Measurements from ENCODE around the gene BGLAP.

The BGLAP gene

DNA sequence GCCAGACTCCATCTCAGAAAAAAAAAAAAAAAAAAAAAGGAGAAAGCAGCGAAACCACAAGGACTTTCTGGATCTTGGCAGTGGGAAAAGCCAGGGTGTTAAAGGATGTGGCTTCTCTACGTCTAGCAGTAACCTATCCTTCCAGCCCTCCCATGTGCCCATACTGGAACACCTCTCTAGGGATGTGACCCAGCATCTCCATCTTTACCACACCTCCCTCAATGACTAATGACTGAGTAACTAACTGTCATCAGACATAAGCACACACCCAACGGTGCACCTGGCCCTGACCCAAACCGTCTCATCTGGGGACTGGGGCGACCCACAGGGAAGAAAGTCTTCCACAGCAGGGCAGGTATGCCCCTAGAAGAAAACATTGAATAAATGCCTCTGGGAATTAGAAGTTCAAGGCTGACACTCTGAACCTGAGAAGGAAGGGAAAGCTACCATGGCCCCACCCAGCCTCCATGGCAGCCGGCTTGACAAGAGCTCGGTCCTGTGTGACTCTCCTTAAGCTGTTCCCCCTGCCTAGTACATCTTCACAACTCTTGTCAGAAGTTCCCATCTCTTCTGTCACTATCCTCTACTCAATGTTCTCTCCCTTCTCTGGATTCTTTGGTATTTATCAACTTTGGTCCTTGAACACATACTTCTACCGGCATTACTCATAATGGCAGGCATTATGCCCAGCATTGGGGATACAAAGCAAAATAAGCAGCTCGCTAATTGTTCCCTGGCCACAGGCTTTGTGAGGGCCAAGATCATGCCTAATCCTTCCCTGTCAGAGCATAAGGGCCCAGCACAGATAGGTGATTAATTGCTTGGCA is 20.7 kb downstream of the BGLAP start:
- H3K4me2 ChIP-seq (ENCODE audit: low read length), result no peak overlapping the region
- TF ChIP-seq, protein P1, sequence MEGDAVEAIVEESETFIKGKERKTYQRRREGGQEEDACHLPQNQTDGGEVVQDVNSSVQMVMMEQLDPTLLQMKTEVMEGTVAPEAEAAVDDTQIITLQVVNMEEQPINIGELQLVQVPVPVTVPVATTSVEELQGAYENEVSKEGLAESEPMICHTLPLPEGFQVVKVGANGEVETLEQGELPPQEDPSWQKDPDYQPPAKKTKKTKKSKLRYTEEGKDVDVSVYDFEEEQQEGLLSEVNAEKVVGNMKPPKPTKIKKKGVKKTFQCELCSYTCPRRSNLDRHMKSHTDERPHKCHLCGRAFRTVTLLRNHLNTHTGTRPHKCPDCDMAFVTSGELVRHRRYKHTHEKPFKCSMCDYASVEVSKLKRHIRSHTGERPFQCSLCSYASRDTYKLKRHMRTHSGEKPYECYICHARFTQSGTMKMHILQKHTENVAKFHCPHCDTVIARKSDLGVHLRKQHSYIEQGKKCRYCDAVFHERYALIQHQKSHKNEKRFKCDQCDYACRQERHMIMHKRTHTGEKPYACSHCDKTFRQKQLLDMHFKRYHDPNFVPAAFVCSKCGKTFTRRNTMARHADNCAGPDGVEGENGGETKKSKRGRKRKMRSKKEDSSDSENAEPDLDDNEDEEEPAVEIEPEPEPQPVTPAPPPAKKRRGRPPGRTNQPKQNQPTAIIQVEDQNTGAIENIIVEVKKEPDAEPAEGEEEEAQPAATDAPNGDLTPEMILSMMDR (IDR thresholded peaks at IDR 0.05; ENCODE audit: low read depth, low read length, poor library complexity, severe bottlenecking), result no peak
- TF ChIP-seq EZH2phosphoT487 (IDR thresholded peaks at IDR 0.05; ENCODE audit: borderline replicate concordance, low read length), result no peak
- no peak overlapping the region for H3K4me3 ChIP-seq (ENCODE audit: low read length)
- H3K9me3 ChIP-seq (ENCODE audit: control insufficient read depth, insufficient read depth, low read length), result no peaks in the 10 kb centered on the region
- H3K9me2 ChIP-seq (replicated peaks; ENCODE audit: control insufficient read depth, low read length), result no peaks in the 10 kb centered on the region
- H3F3A ChIP-seq (ENCODE audit: control insufficient read depth, insufficient read depth), result no peaks in the 10 kb centered on the region
- no peak overlapping the region for H3K27ac ChIP-seq (ENCODE audit: low read depth, low read length)
- H3K36me3 ChIP-seq (ENCODE audit: control insufficient read depth, low read length), result peaks cover 90% of the 10 kb centered on the region
- H3K79me2 ChIP-seq (ENCODE audit: control insufficient read depth, low read length), result no peaks in the 10 kb centered on the region
- H4K20me1 ChIP-seq (ENCODE audit: control insufficient read depth, insufficient read depth, low read depth, low read length), result no peaks in the 10 kb centered on the region
- H3K27me3 ChIP-seq (ENCODE audit: control insufficient read depth, low read length), result no peaks in the 10 kb centered on the region
- no peaks in the 10 kb centered on the region for H3K4me1 ChIP-seq (ENCODE audit: control insufficient read depth, low read length)

- Histone ChIP-seq H3K36me3 (ENCODE audit: control insufficient read depth, low read length) (peaks cover 90% of the 10 kb centered on the region), H3K27ac (ENCODE audit: low read depth, low read length) (no peak overlapping the region), H3K79me2 (ENCODE audit: control insufficient read depth, low read length) (no peaks in the 10 kb centered on the region), H3K9me3 (ENCODE audit: control insufficient read depth, insufficient read depth, low read length) (no peaks in the 10 kb centered on the region), H4K20me1 (ENCODE audit: control insufficient read depth, insufficient read depth, low read depth, low read length) (no peaks in the 10 kb centered on the region), H3K9me2 (replicated peaks; ENCODE audit: control insufficient read depth, low read length) (no peaks in the 10 kb centered on the region), H3K27me3 (ENCODE audit: control insufficient read depth, low read length) (no peaks in the 10 kb centered on the region), H3K4me2 (ENCODE audit: low read length) (no peak overlapping the region), H3K4me3 (ENCODE audit: low read length) (no peak overlapping the region), H3F3A (ENCODE audit: control insufficient read depth, insufficient read depth) (no peaks in the 10 kb centered on the region), H3K4me1 (ENCODE audit: control insufficient read depth, low read length) (no peaks in the 10 kb centered on the region)
- TF ChIP-seq EZH2phosphoT487 (IDR thresholded peaks at IDR 0.05; ENCODE audit: borderline replicate concordance, low read length), result no peak
- TF ChIP-seq, protein P1 (IDR thresholded peaks at IDR 0.05; ENCODE audit: low read depth, low read length, poor library complexity, severe bottlenecking), result no peak
Measured at GRCh38 chr1:156263288-156263655, 21.3 kb downstream of the BGLAP start.

DNA sequence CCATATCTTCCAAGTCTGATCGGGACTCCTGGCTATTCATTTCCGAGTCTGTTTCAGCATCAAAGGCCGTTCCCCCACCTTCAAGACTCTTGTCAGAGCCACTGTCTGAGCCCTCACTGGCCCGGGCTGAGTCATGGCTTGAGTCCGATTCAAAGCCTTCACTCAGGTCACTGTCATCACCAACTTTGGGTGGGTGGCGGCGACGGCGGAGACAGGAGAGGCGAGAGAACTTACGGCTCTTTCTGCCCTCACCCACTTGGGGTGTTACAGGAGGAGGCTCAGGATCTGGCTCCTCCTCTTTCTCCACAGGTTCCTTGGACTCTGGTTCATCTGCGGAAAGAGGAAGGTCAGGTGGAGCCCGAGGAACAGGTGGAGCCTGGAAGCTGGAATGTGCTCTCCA is 24.1 kb downstream of the BGLAP start:
- Histone ChIP-seq H3K9me3 (ENCODE audit: control insufficient read depth, insufficient read depth, low read length) (no peaks in the 10 kb centered on the region), H3K36me3 (ENCODE audit: control insufficient read depth, low read length) (peaks cover 82% of the 10 kb centered on the region), H3K4me3 (ENCODE audit: low read length) (no peak overlapping the region), H3K79me2 (ENCODE audit: control insufficient read depth, low read length) (no peaks in the 10 kb centered on the region), H3K9me2 (replicated peaks; ENCODE audit: control insufficient read depth, low read length) (no peaks in the 10 kb centered on the region), H3F3A (ENCODE audit: control insufficient read depth, insufficient read depth) (no peaks in the 10 kb centered on the region), H3K4me2 (ENCODE audit: low read length) (no peak overlapping the region), H3K27ac (ENCODE audit: low read depth, low read length) (no peak overlapping the region), H3K4me1 (ENCODE audit: control insufficient read depth, low read length) (no peaks in the 10 kb centered on the region), H4K20me1 (ENCODE audit: control insufficient read depth, insufficient read depth, low read depth, low read length) (no peaks in the 10 kb centered on the region), H3K27me3 (ENCODE audit: control insufficient read depth, low read length) (no peaks in the 10 kb centered on the region)
- TF ChIP-seq EZH2phosphoT487 (IDR thresholded peaks at IDR 0.05; ENCODE audit: borderline replicate concordance, low read length), result no peak
- TF ChIP-seq, protein P1 (IDR thresholded peaks at IDR 0.05; ENCODE audit: low read depth, low read length, poor library complexity, severe bottlenecking), result no peak
